Ovary (tissue), 3 donors: ENCODE measurements around the gene DSCAM.

ENCODE experiments used
- CTCF ChIP-seq, 3 donors: fragments of 450-650 bp in 2 of 3; fragments of 200-600 bp in 1 of 3; IDR thresholded peaks; one replicate each; pipeline versions ENCODE4 v1.5.1 to v1.8.0; 2016 to 2022; ENCODE audit warnings: antibody characterized with exemption in 3 of 3, mild to moderate bottlenecking in 1 of 3
- POLR2A ChIP-seq: fragments of 450-650 bp; IDR thresholded peaks from one replicate; pipeline ENCODE4 v1.6.1; 2017; ENCODE audit warnings: antibody characterized with exemption, mild to moderate bottlenecking, moderate library complexity
- donor health status: DM: no; HTN: no; CAD: no.

- no peak for TF ChIP-seq POLR2A
- no peak for TF ChIP-seq CTCF (IDR thresholded peaks at IDR 0.05)
Measured at GRCh38 chr21:40886931-40887330, 40.0 kb upstream of the DSCAM start.
